ENCODE data around the gene PIAS4.

Gene PIAS4

GRCh38 chr19:4077007-4077374 is 69.5 kb downstream of the PIAS4 start:
- no peak for DNase-seq (ENCODE audit: extremely low read depth, low read depth)

GRCh38 chr19:4077800-4078684 is 70.5 kb downstream of the PIAS4 start:
- no peak for DNase-seq (ENCODE audit: extremely low read depth, low read depth)
- TF ChIP-seq CTCF (IDR thresholded peaks at IDR 0.05; ENCODE audit: low read depth, low read length) = no peak

More at GRCh38 chr19:4077007-4077374, 69.5 kb downstream of the PIAS4 start:
- TF ChIP-seq CTCF (IDR thresholded peaks at IDR 0.05; ENCODE audit: low read depth, low read length) = no peak

- TF ChIP-seq CTCF (IDR thresholded peaks at IDR 0.05; ENCODE audit: low read depth, low read length) = no peak
- DNase-seq (ENCODE audit: extremely low read depth, low read depth) = no peak
Measured at GRCh38 chr19:4080473-4080872, 72.9 kb downstream of the PIAS4 start.

- DNase-seq (ENCODE audit: extremely low read depth, low read depth) = no peak
Measured at GRCh38 chr19:4081441-4082129, 74.0 kb downstream of the PIAS4 start.

GRCh38 chr19:4082172-4082571 is 74.6 kb downstream of the PIAS4 start:
- DNase-seq (ENCODE audit: extremely low read depth, low read depth) = no peak
- TF ChIP-seq CTCF (IDR thresholded peaks at IDR 0.05; ENCODE audit: low read depth, low read length) = no peak

More at GRCh38 chr19:4081441-4082129, 74.0 kb downstream of the PIAS4 start:
- TF ChIP-seq CTCF (IDR thresholded peaks at IDR 0.05; ENCODE audit: low read depth, low read length) = no peak

GRCh38 chr19:4083677-4084546 is 76.4 kb downstream of the PIAS4 start:
- TF ChIP-seq CTCF (IDR thresholded peaks at IDR 0.05; ENCODE audit: low read depth, low read length) = no peak
- no peak for DNase-seq (ENCODE audit: extremely low read depth, low read depth)

Data from AG09319 (cell line).